ENCODE measurements around the gene GSDMA.
A peak's percentile ranks its signal among the peaks of the same experiment; 100 is the strongest.

GSDMA gene, protein sequence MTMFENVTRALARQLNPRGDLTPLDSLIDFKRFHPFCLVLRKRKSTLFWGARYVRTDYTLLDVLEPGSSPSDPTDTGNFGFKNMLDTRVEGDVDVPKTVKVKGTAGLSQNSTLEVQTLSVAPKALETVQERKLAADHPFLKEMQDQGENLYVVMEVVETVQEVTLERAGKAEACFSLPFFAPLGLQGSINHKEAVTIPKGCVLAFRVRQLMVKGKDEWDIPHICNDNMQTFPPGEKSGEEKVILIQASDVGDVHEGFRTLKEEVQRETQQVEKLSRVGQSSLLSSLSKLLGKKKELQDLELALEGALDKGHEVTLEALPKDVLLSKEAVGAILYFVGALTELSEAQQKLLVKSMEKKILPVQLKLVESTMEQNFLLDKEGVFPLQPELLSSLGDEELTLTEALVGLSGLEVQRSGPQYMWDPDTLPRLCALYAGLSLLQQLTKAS

DNA sequence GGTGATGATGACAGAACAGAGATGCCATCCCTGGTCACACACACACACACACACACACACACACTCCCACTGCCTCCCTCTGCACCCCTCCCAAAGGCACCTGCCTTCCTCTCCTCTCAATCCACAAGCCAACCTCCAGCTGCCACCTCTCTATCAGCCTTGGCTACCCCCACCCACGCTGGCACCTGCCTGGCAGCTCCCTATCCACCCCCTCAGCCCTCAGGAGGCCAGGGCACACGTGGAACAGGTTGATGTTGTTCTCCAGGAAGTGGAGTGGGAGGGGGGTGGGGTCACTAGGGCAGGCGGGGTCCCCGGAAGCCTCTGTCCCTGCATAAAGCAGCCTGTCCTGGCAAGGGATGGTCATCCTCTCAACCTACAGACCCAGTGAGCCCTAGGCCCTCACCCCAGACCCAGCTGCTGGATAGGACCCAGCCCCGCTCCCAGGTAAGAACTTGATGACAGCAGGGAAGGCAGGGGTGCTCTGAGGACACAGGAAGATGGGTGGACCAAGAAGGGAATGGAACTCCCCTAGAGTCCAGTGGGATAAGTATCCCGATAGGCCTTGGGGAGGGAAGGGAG, at the start of gene GSDMA:
Gene GSDMA (plus strand): TSS at position 363 of the 579 bp plus-strand sequence. CDS start 2,684 bp downstream, outside the sequence.
- no peak for DNase-seq (ENCODE audit: low spot score)

DNA sequence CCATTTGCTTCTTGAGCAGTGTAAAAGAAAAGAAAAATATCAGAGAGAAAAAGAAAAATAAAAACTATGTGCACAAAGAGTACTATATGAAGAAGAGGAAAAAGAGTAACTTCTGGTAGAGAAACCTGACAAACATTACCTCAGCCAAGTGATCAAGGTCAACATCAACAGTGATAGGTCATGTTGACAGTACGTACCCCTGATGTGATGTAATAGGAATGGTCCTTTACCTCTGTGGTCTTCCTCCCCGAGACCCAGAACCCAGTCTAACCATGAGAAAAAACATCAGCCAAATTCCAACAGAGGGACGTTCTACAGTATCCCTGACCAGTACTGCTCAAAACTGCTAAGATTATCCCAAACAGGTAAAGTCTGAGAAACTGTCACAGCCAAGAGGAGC, 48.8 kb upstream of the GSDMA start:
- no peak for DNase-seq (ENCODE audit: low spot score)

DNA sequence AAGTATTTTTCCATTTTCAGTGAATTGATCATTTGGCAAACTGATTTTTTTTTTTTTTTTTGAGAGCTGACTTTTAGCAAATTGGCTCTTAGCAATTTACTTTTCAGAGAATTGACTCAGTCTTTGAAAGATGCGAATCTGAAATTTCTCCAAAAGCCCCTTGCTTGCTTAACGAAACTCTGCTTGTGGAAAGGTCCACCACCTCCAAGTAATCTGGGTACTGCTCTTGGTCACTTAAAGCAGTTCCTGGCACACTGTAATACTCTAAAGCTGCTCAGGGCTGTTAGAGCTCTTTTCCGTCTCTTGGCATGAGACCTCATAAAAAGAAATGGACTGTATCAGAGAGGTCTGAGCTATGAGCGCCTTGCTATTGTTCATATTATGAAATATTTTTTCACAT, 47.2 kb upstream of the GSDMA start:
- no peak for DNase-seq (ENCODE audit: low spot score)

DNA sequence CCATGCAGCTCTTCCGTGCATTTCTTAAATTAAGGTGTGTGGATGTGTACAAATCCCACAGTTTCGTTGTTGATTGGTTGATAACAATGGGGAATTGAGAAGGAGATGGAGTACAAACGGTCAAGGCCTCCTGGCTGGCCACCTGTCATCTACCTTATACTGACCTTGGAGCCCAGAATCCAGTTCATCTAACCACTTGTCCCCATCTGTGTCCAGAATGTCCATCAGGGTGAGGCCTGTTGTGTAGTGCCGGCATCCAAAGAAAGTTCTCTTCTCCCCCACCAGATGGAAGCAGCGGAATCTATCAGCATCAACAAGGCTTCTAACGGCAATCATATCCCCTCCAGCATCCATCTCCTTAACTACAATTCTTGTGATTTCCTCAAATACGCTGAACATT, 45.9 kb upstream of the GSDMA start:
- no peak for DNase-seq (ENCODE audit: low spot score)

DNA sequence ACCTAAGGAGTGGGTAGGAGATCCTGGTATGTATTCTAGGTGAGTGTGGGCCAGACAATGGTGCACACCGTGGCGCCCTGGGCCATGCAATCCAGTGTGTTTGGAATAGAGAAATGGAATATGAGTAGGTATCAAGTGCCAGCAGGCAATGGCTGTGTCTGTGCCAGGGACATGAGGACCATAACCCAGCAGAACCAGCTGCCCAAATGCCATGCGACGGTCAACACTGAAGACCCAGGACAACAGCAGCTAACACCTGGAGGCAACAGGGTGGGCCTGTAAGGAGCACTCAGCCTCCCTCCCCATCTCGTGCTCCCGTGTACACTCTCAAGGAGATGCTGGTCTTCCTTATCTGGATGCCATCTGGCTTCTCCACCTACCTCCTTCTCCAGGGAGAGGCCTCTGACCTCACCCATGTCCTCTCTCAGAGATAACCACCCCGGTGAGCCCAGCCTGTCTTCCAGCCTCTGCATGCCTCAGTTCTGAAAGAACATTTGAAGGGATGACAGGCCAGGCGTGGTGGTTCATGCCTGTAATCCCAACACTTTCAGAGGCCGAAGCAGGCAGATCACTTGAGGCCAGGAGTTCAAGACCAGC, 43.6 kb upstream of the GSDMA start:
- DNase-seq (ENCODE audit: low spot score) = no peak

DNA sequence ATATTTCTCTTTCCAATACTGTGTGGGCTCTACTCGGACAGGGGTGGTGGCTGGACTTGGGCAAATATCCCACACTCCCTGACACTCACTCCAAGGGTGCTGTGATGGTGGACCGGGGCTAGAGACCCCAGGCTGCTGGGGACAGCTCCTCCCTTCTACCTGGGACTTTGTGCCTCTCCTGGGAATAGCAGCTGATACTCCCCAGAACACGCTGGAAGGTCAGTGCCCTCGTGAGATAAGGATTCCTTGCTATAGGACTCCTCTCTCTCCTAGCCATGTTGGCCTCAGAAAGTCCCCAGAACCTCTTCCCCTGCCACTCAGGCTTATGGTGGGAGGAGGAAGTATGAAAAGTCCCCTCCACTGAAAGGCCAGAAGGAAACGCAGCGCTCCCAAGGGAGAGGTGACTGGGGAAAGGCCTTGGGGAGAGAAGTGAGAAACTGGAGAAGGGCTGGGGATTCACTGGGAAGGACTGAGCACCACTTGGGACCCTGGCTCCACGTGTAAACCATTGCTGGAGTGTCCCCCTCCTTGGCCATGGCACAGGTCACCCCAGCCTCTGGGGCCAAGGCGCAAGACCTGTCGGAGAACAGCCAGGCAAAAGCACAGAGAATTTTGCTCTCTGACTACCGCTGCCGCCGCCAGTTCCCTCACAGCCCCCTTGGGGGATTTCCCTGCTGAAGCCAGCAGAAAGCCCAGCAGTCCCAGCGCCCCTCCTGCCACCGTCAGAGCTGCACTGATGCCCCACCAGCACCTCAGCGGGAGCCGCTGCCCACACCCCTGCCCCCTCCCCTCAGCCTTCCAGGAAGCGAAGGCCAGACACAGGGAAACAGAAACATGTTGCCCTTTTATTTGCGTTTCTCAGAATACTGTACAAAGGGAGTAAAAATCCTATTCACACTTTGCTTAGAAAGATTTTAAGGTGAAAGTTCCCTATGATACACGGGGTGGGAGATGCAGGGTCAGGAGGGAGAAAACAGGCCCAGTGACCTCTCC, 42.3 kb upstream of the GSDMA start:
- no peak for DNase-seq (ENCODE audit: low spot score)

DNA sequence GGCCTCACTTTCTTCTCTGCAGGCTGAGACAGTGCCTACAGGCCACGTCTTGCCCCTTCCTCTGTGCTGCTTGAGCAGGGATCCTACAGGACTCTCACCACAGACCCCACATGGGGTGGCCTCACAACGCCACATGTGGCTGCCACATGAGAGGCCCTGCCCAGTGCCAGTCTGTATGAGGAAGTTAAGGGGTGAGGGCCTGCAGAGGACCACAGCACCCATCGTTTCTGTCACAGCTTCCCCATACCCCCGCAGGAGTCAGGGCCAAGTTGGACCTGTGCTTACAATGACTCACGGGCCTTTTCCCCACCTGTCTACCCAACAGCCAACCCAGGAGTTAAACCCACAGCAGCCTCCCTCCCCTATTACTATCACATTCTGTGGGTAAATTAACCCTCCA, 41.5 kb upstream of the GSDMA start:
- DNase-seq (ENCODE audit: low spot score) = no peak

DNA sequence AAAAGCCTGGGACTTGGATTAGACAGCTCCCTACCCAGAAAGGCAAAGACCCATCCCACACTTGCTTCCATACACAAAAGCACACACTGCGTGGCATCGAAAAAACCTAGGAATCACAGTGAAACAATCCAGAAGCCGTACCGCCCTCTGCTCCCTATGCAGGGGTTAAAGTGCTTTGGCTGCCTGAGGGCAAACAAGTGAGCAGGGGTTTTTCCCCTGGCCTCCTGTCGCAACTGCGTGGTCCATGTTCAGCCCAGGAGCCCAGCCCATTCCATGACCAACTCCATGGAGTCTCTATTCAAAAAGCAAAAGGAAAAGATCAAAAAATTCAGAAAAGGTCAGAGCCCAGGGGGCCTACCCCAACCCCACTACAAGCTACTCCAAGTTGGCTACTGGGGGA, 40.8 kb upstream of the GSDMA start:
- DNase-seq (ENCODE audit: low spot score) = no peak

DNA sequence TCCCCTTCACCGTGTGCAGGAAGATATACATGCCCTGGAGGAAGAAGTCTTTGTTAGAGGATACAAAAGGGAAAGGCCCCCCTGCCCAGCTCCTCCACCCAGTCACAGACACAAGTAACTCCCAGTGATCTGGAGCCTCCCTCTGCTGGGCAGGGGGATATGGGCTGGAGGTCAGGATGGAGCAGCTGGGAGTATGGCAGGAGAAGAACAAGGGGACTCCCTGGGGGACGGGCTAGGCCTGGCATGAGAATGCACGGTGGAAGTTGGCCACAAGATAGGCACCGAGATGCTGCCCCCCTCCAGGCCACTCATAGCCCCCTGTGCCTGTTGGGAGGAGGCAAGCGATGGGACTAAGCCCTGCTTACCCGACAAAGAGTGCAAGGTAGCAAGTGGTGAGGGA, 39.6 kb upstream of the GSDMA start:
- no peak for DNase-seq (ENCODE audit: low spot score)

DNA sequence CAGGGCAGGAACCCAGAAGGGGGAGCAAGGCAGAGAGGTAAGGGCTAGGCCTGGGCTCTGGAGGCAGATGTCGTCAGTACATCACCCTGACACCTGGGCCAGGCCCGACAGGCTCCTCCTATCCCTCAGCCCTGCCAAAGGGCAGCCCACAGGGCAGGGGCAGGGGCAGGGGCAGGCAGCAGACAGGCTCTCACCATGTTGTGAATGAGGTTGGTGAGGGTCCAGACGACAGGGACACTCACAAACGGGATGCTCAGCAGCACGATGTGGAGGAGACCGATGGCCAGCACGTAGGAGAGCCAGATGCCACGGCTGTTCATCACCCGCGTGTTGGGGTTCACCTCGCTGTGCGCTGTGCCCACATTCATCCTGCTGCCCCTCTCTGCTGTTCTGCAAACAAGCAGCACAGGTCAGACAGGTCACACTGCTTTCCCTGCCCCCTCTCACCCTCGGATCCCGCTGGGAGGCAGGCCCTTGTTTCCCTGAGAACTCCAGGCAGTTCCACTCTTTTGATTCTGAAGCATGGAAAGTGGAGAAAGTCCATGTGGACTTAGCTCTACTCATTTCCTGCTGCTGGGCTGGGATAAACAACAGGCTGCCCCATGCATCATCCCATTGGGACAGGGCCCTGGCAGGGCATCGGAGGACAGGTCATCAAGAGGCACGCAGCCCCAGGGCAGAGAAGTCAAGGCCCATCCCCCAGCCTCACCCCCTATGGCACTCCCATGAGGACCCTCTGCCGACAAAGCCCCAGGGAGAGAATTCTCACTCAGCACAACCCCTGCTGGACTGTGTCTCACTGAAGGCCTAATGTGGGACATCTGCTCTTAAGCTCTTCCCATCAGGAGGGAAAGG, 38.7 kb upstream of the GSDMA start:
- DNase-seq (ENCODE audit: low spot score) = peak; percentile 64

DNA sequence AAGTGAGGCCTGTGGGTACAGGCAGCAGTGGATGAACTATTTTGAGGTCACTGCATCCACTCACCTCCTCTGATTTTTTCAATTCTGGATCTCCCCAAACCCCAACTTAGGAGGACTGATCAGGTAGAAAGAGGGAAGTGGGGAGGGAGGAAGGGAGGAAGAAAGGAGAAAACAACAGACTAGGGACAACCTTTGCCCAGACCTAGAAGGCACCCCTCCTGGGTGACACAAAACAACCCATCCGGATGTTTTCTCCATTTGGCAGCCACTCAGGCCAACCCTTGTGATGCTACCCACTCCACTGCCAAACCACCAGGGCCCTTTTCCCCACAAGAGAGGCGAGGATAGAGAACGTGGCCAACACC, 38.1 kb upstream of the GSDMA start:
- DNase-seq (ENCODE audit: low spot score) = no peak

DNA sequence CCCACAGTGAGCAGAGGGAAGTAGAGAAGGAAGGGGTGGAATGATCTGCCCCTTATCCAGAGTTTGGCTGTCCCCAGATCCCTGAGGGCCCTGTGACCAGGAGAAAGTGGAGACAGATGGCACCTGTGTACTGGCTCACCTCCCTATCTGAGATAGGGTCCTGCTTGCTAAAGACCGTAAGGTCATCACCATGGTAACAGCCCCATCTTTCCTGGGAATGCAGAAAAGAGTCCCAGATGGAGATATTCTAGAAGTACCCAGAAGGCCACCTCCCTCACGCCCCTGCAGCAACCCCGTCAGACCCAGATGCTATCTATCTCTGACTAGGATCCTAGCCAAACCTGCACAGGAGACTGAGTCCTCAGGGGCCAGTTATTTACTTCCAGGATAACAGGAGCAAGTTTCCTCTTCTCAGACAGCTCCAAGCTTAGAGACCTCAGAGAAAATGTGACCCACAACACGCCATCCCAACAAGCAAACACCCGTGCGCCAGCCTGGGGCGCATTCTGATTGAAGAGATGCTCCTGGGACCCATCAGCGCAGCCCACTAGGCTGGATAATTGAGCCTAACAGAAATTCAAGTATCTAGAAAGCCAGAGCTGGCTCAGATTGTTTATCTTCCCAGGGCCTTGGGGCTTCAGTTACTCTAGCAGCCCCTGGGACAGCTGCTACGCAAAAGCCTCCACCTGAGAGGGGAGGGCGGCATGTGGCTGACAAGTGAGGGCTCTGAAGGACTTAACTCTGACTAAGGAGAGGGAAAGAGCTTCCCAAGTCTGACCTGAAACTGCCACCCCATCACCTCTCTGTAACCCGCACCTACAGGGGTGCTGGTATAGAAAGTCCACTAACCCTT, 37.3 kb upstream of the GSDMA start:
- DNase-seq (ENCODE audit: low spot score) = no peak

DNA sequence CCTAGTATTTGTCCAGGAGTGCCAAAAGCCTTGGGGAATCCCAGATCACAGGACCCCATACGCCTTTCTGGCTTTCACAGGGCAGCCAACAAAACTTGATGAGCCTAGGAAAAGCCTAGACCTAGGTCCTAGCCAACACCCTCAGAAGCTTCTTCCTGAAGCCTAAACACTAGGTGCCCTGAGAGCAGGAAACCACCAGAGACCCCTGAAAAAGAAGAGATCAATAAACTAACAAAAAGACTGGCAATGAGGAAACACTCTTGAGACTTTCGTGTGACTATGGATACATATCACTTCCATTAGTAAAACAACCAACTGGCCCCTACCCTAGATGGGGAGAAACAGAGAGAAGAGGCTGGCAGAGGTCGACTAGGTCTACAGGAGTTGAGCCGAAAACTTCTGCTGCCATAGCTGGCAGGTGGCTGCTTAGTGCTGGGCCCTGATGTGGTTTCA, 36.6 kb upstream of the GSDMA start:
- no peak for DNase-seq (ENCODE audit: low spot score)

DNA sequence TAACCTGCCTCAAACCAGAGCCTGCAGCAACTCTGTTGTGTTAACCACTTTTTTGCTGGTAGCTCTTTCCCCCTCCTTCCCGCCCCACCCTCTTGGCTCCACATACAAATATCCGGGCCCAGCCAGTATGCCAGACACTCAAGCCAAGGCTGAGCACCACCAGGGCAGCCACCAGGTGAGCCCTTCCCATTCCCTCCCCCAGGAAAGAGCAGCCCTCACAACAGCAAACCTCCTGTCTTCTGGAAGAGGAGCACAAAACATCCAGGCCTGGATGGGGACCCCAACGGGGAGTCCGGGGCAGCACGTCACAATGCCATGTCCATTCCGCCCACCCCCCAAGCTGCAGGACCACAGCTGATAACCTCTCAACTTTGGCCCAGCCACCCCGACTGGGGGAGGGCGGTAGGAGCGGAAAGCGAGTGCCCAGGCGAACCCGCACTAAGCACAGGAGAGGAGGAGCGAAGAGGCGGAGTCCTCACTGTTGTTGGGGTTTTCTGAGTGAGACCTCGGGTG, 36.2 kb upstream of the GSDMA start:
- DNase-seq (ENCODE audit: low spot score) = peak; percentile 46

DNA sequence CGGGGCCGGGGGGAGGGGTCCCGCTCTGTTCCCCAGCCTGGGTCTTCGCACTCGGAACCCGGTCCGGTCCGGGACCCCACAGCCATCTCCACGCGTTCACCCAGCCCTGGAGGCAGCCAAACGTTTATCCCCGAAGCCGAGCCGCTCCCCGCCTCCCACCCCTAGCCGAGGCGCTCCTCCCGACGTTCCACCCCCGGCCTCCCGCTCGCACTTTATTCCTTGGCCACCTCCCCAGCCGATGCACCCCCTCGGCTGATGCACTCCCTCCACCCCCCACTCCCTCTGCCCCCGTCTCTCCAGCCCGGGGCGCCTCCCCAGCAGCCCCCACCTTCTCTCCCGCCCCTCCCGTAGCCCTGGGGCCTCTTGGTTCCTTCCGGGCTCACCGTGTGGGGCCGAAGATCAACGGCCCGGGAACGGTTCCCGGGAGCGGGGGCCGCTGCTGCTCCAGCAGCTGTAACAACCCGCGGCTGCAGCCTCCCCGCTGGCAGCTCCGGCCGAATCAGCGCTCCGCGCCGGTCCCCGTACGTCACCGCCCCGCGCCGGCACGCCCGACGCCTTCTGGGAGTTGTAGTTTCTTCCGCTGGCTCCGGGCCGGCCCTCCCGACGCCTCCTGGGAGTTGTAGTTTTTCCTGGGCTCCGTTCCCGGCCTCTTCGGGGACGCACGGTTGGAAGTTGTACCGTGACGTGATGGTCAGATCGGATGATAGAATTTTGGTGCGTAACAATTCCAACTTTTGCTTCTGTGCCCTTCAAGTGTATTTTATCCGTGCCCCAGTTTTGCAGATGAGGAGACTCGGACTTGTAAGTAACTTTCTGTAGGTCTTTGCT, 35.5 kb upstream of the GSDMA start, which contains the start of the genes LRRC3C and ORMDL3:
Gene LRRC3C (plus strand): TSS at position 632 of the 828 bp plus-strand sequence. CDS start 13,792 bp downstream, outside the sequence.
Gene ORMDL3 (minus strand): TSS at position 501 of the 828 bp plus-strand sequence. CDS start 3,398 bp downstream, outside the sequence.
- DNase-seq (ENCODE audit: low spot score) = peak; percentile 91

DNA sequence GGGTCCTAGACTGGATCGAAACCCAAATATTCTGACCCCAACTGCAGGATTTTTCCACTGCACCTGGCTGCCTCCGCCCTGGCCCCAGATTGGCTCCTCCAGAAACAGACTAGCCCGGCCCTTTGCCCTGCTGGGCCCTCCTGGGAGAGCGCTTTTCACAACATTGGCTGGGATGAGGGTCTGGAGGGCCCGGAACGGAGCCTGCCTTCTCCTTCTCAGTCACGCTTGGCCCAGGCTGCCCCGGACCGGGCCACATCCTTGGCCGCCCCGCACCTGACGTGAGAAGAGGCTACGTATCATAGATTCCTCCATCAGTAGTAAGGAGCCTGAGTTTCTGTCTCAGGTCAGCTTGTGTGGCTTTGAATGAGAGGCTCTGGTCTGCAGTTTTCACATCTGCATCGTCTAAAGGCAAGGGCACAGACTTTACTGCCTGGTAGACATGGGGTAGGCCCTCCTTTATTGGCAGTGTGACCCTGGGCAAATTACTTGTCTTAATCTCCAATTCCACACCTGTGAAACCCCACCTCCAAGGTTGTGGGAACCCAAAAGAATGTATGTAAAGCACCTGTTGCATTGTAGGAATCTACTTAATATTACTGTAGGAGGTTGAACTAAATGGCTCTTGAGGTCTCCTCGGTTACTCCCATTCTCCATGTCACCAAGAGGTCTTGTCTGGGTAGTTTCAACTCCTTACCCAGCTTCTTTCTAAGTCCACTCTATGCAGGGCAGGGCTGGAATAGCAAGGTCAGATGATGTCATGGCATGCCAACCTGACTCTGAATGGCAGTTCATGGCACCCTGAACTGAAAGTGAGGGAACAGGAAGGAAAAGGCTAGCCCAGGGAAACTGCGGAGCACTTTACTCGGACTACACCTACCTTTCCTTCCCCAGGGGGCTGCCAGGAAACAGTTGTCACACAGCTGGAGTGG, 34.6 kb upstream of the GSDMA start:
- no peak for DNase-seq (ENCODE audit: low spot score)

DNA sequence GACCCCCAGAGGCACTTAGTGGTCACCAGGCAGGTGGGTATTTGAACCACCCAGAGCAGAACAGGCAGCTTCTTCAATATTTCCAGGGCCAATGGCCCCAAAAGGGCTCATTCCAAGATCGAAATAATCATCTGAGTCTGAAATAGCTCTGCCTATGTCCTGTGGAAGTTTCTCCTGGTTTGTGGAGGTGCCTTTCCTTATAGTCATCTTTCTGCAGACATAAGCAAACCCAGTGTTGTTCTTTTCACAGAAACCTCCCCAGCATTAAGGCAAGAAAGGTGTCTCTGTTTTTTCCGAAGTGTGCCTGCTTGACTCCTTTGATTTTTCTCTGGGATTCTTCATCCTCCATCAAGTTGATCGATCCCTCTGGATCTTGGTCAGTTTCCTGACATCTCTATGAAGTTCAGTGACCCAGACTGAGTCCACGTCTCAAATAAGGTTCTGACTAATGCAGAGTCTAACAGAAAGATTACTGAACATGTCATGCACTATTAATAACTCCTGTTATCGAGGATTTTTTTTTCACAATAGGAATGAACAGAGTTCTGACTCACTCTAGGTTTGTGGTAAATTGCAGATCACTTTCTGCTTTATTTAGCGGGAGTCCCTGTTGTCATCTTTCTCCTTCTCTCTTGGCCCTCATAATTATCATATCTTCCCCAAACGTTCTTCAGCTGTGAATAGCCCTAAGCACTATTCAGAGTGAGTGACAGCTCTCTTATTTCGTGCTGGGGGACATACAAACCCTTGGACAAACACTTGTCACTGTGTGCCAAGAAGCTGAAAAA, 33.8 kb upstream of the GSDMA start:
- DNase-seq (ENCODE audit: low spot score) = peak; percentile 88
